ENCODE results near the gene PACRG. TPM values are rescaled to one million over a fixed set of nuclear protein-coding genes. Genes with fewer than 3 reads are reported as not detected.

Gene PACRG
- total and polyA plus RNA-seq, 2 experiments from 2014 or later, result 0.17 to 0.68 TPM

- TF ChIP-seq CREB1 (CRISPR knock-in tag; IDR thresholded peaks at IDR 0.05; ENCODE audit: low read depth) (no peak), STAT1 (IDR thresholded peaks at IDR 0.05; ENCODE audit: unreplicated experiment) (no peak)
These were observed 394.6 kb downstream of the PACRG start (continued) for GRCh38 chr6:163122365-163122764.

- Mint-ChIP-seq H3K4me1 (peaks cover 21% of the 10 kb centered on the region), H3K9me3 (peaks cover 10% of the 10 kb centered on the region), H3K4me3 (no peak overlapping the region), H3K27me3 (ENCODE audit: insufficient read depth, low read depth, poor library complexity) (peaks cover 3% of the 10 kb centered on the region), H3K27ac (peak overlapping the region; percentile 6; the same call in 1 of the 2 replicates), H3K36me3 (ENCODE audit: low read depth) (peaks cover 19% of the 10 kb centered on the region)
- peak; percentile 94 for ATAC-seq
- H3K4me3 ChIP-seq, result no peak overlapping the region
- H3K9me2 ChIP-seq (ENCODE audit: insufficient read depth), result peaks cover 13% of the 10 kb centered on the region
- peak; percentile 90 for DNase-seq (ENCODE audit: low spot score)
- H3K79me2 ChIP-seq (replicated peaks; ENCODE audit: insufficient read depth), result no peaks in the 10 kb centered on the region
- H3K27ac ChIP-seq (ENCODE audit: low read depth), result peak overlapping the region; percentile 29; the same call in 1 of the 2 replicates
- peaks cover 17% of the 10 kb centered on the region for H3K4me1 ChIP-seq (ENCODE audit: insufficient read depth)
- H3F3A ChIP-seq (replicated peaks; ENCODE audit: low read depth), result no peaks in the 10 kb centered on the region
- no peaks in the 10 kb centered on the region for H4K20me1 ChIP-seq (replicated peaks; ENCODE audit: insufficient read depth)
- no peaks in the 10 kb centered on the region for H3K36me3 ChIP-seq (ENCODE audit: insufficient read depth)
- H2AFZ ChIP-seq, result no peak overlapping the region
- H3K4me2 ChIP-seq, result peak overlapping the region; percentile 55
- H3K27me3 ChIP-seq (ENCODE audit: insufficient read depth), result no peaks in the 10 kb centered on the region
- peak; percentile 43; the same call in 1 of the 2 replicates for TF ChIP-seq CREB1 (CRISPR knock-in tag; IDR thresholded peaks at IDR 0.05; ENCODE audit: low read depth)
- TF ChIP-seq CTCF (conservative IDR thresholded peaks at IDR 0.05; ENCODE audit: low read depth in 2 of 2), result no peak
- TF ChIP-seq EZH2phosphoT487 (IDR thresholded peaks at IDR 0.05; ENCODE audit: unreplicated experiment), result no peak
These were observed 395.3 kb downstream of the PACRG start for GRCh38 chr6:163123098-163123497.

GRCh38 chr6:163126741-163127140 lies 399.0 kb downstream of the PACRG start:
- Mint-ChIP-seq H3K27me3 (ENCODE audit: insufficient read depth, low read depth, poor library complexity) (peaks cover 8% of the 10 kb centered on the region), H3K9me3 (peaks cover 10% of the 10 kb centered on the region), H3K36me3 (ENCODE audit: low read depth) (peaks cover 18% of the 10 kb centered on the region), H3K4me3 (no peak overlapping the region), H3K4me1 (peaks cover 31% of the 10 kb centered on the region), H3K27ac (no peak overlapping the region)
- Histone ChIP-seq H3K4me1 (ENCODE audit: insufficient read depth) (peaks cover 25% of the 10 kb centered on the region), H3K27ac (ENCODE audit: low read depth) (no peak overlapping the region), H3K4me3 (no peak overlapping the region), H3K9me2 (ENCODE audit: insufficient read depth) (peaks cover 6% of the 10 kb centered on the region), H3K36me3 (ENCODE audit: insufficient read depth) (no peaks in the 10 kb centered on the region), H3K79me2 (replicated peaks; ENCODE audit: insufficient read depth) (no peaks in the 10 kb centered on the region), H2AFZ (no peak overlapping the region), H4K20me1 (replicated peaks; ENCODE audit: insufficient read depth) (no peaks in the 10 kb centered on the region), H3F3A (replicated peaks; ENCODE audit: low read depth) (no peaks in the 10 kb centered on the region), H3K4me2 (no peak overlapping the region), H3K27me3 (ENCODE audit: insufficient read depth) (no peaks in the 10 kb centered on the region)
- DNase-seq (ENCODE audit: low spot score), result no peak
- ATAC-seq, result no peak
- TF ChIP-seq, protein P1, sequence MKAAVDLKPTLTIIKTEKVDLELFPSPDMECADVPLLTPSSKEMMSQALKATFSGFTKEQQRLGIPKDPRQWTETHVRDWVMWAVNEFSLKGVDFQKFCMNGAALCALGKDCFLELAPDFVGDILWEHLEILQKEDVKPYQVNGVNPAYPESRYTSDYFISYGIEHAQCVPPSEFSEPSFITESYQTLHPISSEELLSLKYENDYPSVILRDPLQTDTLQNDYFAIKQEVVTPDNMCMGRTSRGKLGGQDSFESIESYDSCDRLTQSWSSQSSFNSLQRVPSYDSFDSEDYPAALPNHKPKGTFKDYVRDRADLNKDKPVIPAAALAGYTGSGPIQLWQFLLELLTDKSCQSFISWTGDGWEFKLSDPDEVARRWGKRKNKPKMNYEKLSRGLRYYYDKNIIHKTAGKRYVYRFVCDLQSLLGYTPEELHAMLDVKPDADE (IDR thresholded peaks at IDR 0.05), result no peak
- no peak for TF ChIP-seq STAT1 (IDR thresholded peaks at IDR 0.05; ENCODE audit: unreplicated experiment)
- no peak for TF ChIP-seq POLR2AphosphoS5 (IDR thresholded peaks at IDR 0.05; ENCODE audit: low read depth)
- TF ChIP-seq EZH2 (IDR thresholded peaks at IDR 0.05; ENCODE audit: low read depth, unreplicated experiment), result no peak
- TF ChIP-seq, protein P2, sequence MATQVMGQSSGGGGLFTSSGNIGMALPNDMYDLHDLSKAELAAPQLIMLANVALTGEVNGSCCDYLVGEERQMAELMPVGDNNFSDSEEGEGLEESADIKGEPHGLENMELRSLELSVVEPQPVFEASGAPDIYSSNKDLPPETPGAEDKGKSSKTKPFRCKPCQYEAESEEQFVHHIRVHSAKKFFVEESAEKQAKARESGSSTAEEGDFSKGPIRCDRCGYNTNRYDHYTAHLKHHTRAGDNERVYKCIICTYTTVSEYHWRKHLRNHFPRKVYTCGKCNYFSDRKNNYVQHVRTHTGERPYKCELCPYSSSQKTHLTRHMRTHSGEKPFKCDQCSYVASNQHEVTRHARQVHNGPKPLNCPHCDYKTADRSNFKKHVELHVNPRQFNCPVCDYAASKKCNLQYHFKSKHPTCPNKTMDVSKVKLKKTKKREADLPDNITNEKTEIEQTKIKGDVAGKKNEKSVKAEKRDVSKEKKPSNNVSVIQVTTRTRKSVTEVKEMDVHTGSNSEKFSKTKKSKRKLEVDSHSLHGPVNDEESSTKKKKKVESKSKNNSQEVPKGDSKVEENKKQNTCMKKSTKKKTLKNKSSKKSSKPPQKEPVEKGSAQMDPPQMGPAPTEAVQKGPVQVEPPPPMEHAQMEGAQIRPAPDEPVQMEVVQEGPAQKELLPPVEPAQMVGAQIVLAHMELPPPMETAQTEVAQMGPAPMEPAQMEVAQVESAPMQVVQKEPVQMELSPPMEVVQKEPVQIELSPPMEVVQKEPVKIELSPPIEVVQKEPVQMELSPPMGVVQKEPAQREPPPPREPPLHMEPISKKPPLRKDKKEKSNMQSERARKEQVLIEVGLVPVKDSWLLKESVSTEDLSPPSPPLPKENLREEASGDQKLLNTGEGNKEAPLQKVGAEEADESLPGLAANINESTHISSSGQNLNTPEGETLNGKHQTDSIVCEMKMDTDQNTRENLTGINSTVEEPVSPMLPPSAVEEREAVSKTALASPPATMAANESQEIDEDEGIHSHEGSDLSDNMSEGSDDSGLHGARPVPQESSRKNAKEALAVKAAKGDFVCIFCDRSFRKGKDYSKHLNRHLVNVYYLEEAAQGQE (IDR thresholded peaks at IDR 0.05; ENCODE audit: unreplicated experiment), result no peak
- no peak for TF ChIP-seq CTCF (conservative IDR thresholded peaks at IDR 0.05; ENCODE audit: low read depth in 2 of 2)
- no peak for TF ChIP-seq JUNB (IDR thresholded peaks at IDR 0.05; ENCODE audit: unreplicated experiment)
